Thyroid gland (tissue), 4 donors: ENCODE data around the gene PRRT4. TPM values are rescaled to one million over a fixed set of nuclear protein-coding genes. Genes with fewer than 3 reads are reported as not detected.

ENCODE experiments used
- DNase-seq, 2 donors: peaks; one replicate each; pipeline ENCODE4 v3.0.0-alpha.2; 2019
- H3K27ac ChIP-seq, 3 donors: fragments of 200-600 bp; sonication (generic); 1 replicate in 2 of 3; 2 replicates in 1 of 3; pipeline ENCODE4 v1.5.1; 2016 to 2019; ENCODE audit warnings: mild to moderate bottlenecking in 1 of 3, moderate library complexity in 1 of 3
- H3K27me3 ChIP-seq: fragments of 200-600 bp; sonication (generic); one replicate; pipeline ENCODE4 v1.5.1; 2019
- H3K36me3 ChIP-seq, 2 donors: fragments of 200-600 bp; sonication (generic); one replicate each; pipeline ENCODE4 v1.5.1; 2016 to 2019
- H3K4me1 ChIP-seq, 2 donors: fragments of 200-600 bp; sonication (generic); one replicate each; pipeline ENCODE4 v1.5.1; 2017 to 2019
- H3K4me3 ChIP-seq, 3 donors: fragments of 200-600 bp; sonication (generic); replicated peaks in 1 of 3; 1 replicate in 2 of 3; 2 replicates in 1 of 3; pipeline ENCODE4 v1.5.1; 2016; ENCODE audit warnings: mild to moderate bottlenecking in 1 of 3
- H3K9me3 ChIP-seq: fragments of 200-600 bp; sonication (generic); one replicate; pipeline ENCODE4 v1.5.1; 2017
- POLR2A ChIP-seq, 2 donors: fragments of 450-650 bp; IDR thresholded peaks; one replicate each; pipeline ENCODE4 v1.6.1; 2017; ENCODE audit warnings: antibody characterized with exemption in 2 of 2, mild to moderate bottlenecking in 2 of 2, moderate library complexity in 1 of 2
- WGBS, 2 donors: methylation state at CpG; one replicate each; pipeline ENCODE4 v1.1.5; 2017; 5-methylcytosine and 5-hydroxymethylcytosine counted together
- intact Hi-C: fragments of 100-400 bp; cut with DNase I; formaldehyde crosslinking; loops from one replicate; pipeline ENCODE4 v1.15.1; 2023
- total RNA-seq, 4 donors: library from RNA; depleted of rRNA; stranded (reverse); fragments of >200 nt; gene quantifications; one replicate each; pipeline ENCODE4 v1.2.3, GENCODE V29; 2016
- TF ChIP-seq, protein P1 (sequence below), 6 experiments: fragments of 200-600 bp in 3 of 6; fragments of 450-650 bp in 3 of 6; sonication (generic) in 3 of 6; IDR thresholded peaks; one replicate each; pipeline ENCODE4 v1.5.1; 2016 to 2019; ENCODE audit warnings: antibody characterized with exemption in 6 of 6, mild to moderate bottlenecking in 2 of 6, inconsistent platforms in 1 of 6, moderate library complexity in 1 of 6

PRRT4 gene
- total RNA-seq, 4 donors from 2014 or later = 0.78 to 1.1 TPM; not detected in 2

DNA sequence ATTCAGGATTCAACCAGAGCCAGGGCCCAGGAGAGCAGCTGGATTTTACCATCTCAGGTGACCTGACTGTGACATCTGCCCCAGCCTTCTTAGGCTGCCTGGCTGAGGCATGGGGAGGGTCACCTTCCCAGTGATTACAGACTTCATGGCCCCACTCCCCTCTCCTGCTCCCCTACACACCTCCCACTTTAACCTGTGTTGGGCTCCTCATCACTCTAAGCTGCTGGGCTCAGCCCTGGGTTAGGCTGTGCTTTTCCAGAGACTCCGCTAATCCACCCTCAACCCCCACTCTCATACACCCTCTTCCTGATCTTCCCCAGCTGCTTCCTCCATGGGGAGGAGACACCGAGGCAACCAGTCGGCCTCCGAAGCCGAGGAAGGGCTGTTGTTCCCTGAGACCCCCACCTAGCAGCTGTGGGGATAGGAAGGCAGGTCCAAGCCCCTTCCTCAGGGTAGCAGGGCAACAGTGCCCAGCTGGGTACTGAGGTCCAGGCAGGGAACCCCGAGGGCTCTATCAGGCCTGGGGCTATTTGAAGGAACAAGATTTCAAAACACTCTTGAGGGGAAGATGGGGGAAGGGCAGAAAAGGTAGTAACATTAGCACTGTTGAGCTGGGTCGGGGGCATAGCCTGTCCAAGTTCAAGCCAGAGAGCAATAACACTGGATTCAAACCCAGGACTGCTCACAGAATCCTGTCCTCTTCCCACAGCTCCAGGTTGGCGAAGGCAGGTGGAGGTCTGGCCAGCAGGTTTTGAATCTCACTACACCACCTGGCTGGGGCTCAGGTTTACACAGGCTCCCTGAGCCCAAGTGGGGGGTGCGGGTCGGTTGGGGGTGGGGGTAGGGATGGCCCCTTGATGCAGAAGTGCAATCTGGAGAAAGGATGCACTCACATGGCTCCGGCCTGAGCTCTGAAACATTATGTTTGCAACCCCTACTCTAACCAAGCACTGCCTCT lies 46.5 kb upstream of the PRRT4 start:
- no peaks in the 10 kb centered on the region for H3K36me3 ChIP-seq
- peaks cover 17 to 30% of the 10 kb centered on the region in 2 donors for H3K4me1 ChIP-seq
- no peak for DNase-seq
- TF ChIP-seq POLR2A (IDR thresholded peaks at IDR 0.05) = no peak
- TF ChIP-seq, protein P1, sequence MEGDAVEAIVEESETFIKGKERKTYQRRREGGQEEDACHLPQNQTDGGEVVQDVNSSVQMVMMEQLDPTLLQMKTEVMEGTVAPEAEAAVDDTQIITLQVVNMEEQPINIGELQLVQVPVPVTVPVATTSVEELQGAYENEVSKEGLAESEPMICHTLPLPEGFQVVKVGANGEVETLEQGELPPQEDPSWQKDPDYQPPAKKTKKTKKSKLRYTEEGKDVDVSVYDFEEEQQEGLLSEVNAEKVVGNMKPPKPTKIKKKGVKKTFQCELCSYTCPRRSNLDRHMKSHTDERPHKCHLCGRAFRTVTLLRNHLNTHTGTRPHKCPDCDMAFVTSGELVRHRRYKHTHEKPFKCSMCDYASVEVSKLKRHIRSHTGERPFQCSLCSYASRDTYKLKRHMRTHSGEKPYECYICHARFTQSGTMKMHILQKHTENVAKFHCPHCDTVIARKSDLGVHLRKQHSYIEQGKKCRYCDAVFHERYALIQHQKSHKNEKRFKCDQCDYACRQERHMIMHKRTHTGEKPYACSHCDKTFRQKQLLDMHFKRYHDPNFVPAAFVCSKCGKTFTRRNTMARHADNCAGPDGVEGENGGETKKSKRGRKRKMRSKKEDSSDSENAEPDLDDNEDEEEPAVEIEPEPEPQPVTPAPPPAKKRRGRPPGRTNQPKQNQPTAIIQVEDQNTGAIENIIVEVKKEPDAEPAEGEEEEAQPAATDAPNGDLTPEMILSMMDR (IDR thresholded peaks at IDR 0.05) = no peak
- H3K9me3 ChIP-seq = no peaks in the 10 kb centered on the region
- intact Hi-C loops = no loop called here
- peak overlapping the region in 1 of 3 donors; percentile 95 for H3K27ac ChIP-seq
- H3K27me3 ChIP-seq = no peaks in the 10 kb centered on the region
- H3K4me3 ChIP-seq = no peak overlapping the region
- 65 to 82% methylated on average over 9 to 11 of the region's 11 CpGs for WGBS, 2 donors

GRCh38 chr7:128407233-128407589 lies 45.7 kb upstream of the PRRT4 start:
- 94 to 96% methylated on average over 4 to 7 of the region's 7 CpGs for WGBS, 2 donors
- no peaks in the 10 kb centered on the region for H3K36me3 ChIP-seq
- H3K27me3 ChIP-seq = no peaks in the 10 kb centered on the region
- H3K9me3 ChIP-seq = no peaks in the 10 kb centered on the region
- no peak overlapping the region for H3K27ac ChIP-seq
- H3K4me1 ChIP-seq = peaks cover 17 to 30% of the 10 kb centered on the region in 2 donors
- intact Hi-C loops = no loop called here
- no peak for DNase-seq
- no peak overlapping the region for H3K4me3 ChIP-seq
- TF ChIP-seq, protein P1 (IDR thresholded peaks at IDR 0.05) = no peak

DNA sequence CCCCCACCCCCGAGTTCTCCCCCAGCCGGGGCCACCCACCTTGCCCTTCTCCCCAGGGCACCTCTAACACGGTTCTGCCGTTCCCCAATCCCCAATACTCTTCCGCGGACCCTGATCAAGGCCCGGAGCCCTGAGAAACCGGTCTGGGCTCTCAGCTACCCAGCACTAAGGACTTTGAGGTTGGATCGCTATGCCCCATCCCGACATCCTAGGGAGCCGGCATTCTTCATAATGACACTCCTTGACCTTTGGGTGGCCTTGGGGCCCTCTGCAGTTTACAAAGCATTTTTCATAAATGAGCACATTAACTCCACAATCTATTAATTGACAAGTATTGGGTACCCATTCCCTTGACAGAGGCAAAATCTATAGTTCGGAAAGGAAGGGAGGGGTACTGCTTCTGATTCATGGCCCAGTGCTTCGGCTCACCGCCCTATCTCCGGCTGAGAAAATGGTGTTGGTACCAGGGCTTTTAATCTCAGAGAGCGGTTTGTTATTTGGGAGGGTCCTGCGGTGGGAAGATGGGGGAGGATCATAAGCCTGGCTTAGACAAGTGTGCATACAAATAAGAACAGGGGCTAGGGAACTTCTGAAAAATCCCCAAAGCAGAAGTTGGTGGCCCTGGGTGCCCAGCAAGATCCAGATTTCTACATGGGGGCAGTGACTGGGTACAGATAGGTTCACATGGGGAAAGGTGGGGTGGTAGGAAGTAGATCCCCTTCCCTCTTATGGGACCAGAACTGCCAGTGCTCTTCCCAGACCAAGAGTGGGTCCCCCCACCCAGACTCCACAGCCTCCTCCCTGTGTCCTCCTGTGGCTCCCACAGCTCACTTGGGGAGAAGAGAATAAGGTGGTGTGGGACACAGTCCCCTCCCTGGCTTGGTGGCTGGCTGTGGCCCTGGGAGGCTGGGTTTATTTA lies 45.1 kb upstream of the PRRT4 start:
- intact Hi-C loops = no loop called here
- WGBS, 2 donors = 52 to 79% methylated on average over 9 to 15 of the region's 17 CpGs
- no peak for TF ChIP-seq POLR2A (IDR thresholded peaks at IDR 0.05)
- TF ChIP-seq, protein P1 (IDR thresholded peaks at IDR 0.05) = no peak

GRCh38 chr7:128405471-128406313 lies 44.2 kb upstream of the PRRT4 start:
- Histone ChIP-seq H3K27ac (peak overlapping the region in 1 of 3 donors; percentile 50), H3K36me3 (peaks cover 0 to 1% of the 10 kb centered on the region in 2 donors), H3K9me3 (no peaks in the 10 kb centered on the region), H3K4me3 (peak overlapping the region; percentile 41 to 72 (median 45)), H3K4me1 (peaks cover 14 to 27% of the 10 kb centered on the region in 2 donors), H3K27me3 (no peaks in the 10 kb centered on the region)
- WGBS, 2 donors = 0% methylated on average over 6 to 19 of the region's 107 CpGs
- intact Hi-C loops = no loop called here
- DNase-seq = peak; percentile 32 to 37
- TF ChIP-seq POLR2A (IDR thresholded peaks at IDR 0.05) = peak in 1 of 2 donors; percentile 18
- TF ChIP-seq, protein P1 (IDR thresholded peaks at IDR 0.05) = no peak

More for the DNA sequence above, 45.1 kb upstream of the PRRT4 start:
- H3K27me3 ChIP-seq = no peaks in the 10 kb centered on the region
- no peaks in the 10 kb centered on the region for H3K9me3 ChIP-seq
- H3K36me3 ChIP-seq = no peaks in the 10 kb centered on the region
- peak overlapping the region in 1 of 3 donors; percentile 72 for H3K4me3 ChIP-seq
- H3K27ac ChIP-seq = no peak overlapping the region
- peaks cover 17 to 30% of the 10 kb centered on the region in 2 donors for H3K4me1 ChIP-seq
- no peak for DNase-seq
